Neural cell (in vitro differentiated cells): ENCODE data around the gene PPFIA3. TPM values are rescaled to one million over a fixed set of nuclear protein-coding genes. Genes with fewer than 3 reads are reported as not detected.

Experiments
- H2AFZ ChIP-seq: fragments of 200-600, 300-800 bp; sonication (generic), shearing (Covaris generic); 2 replicates; pipeline ENCODE4 v1.6.0; 2014; ENCODE audit warnings: low read depth, mild to moderate bottlenecking, antibody characterized with exemption, low read length, moderate library complexity
- H3F3A ChIP-seq: fragments of 200-600 bp; shearing (Covaris generic); 2 replicates; pipeline ENCODE4 v1.6.1; 2016; ENCODE audit warnings: mild to moderate bottlenecking, moderate library complexity, mixed read lengths, antibody characterized with exemption, low read length; ENCODE audit not compliant: insufficient read depth, poor library complexity, severe bottlenecking
- H3K27ac ChIP-seq: fragments of 200-600, 300-800 bp; sonication (generic), shearing (Covaris generic); 2 replicates; pipeline ENCODE4 v1.5.1; 2014; ENCODE audit warnings: mild to moderate bottlenecking, low read length, moderate library complexity
- H3K27me3 ChIP-seq: fragments of 300-800, 200-600 bp; sonication (generic), shearing (Covaris generic); 2 replicates; pipeline ENCODE4 v1.6.0; 2014; ENCODE audit warnings: mild to moderate bottlenecking, low read depth, low read length, moderate library complexity; ENCODE audit not compliant: insufficient read depth
- H3K36me3 ChIP-seq: fragments of 300-800, 200-600 bp; sonication (generic), shearing (Covaris generic); 2 replicates; pipeline ENCODE4 v1.5.1; 2014; ENCODE audit warnings: mild to moderate bottlenecking, antibody characterized with exemption, low read length, moderate library complexity; ENCODE audit not compliant: insufficient read depth
- H3K4me2 ChIP-seq: fragments of 300-800, 200-600 bp; sonication (generic), shearing (Covaris generic); 2 replicates; pipeline ENCODE4 v1.6.0; 2014; ENCODE audit warnings: mild to moderate bottlenecking, low read length
- H3K4me3 ChIP-seq: fragments of 300-800, 200-600 bp; sonication (generic), shearing (Covaris generic); 2 replicates; pipeline ENCODE4 v1.5.1; 2014; ENCODE audit warnings: mild to moderate bottlenecking, low read length, moderate library complexity
- H3K79me2 ChIP-seq: fragments of 200-600 bp; shearing (Covaris generic); replicated peaks from 2 replicates; pipeline ENCODE4 v1.6.0; 2014; ENCODE audit warnings: mild to moderate bottlenecking, low read length, moderate library complexity; ENCODE audit not compliant: insufficient read depth
- H3K9ac ChIP-seq: fragments of 300-800, 200-600 bp; sonication (generic), shearing (Covaris generic); 2 replicates; pipeline ENCODE4 v1.6.1; 2016; ENCODE audit warnings: mild to moderate bottlenecking, low read length, mixed read lengths
- H3K9me2 ChIP-seq: fragments of 200-600 bp; shearing (Covaris generic); 2 replicates; pipeline ENCODE4 v1.6.1; 2016; ENCODE audit warnings: mild to moderate bottlenecking, low read length, mixed read lengths; ENCODE audit not compliant: insufficient read depth
- H3K9me3 ChIP-seq: fragments of 200-600, 300-800 bp; sonication (generic), shearing (Covaris generic); 2 replicates; pipeline ENCODE4 v1.6.1; 2016; ENCODE audit warnings: mild to moderate bottlenecking, mixed run types, low read length, moderate library complexity, mixed read lengths
- H4K20me1 ChIP-seq: fragments of 200-600 bp; shearing (Covaris generic); 2 replicates; pipeline ENCODE4 v1.6.1; 2016; ENCODE audit warnings: mild to moderate bottlenecking, mixed run types; ENCODE audit not compliant: insufficient read depth
- EP300 ChIP-seq: fragments of 450-650 bp; conservative IDR thresholded peaks from 2 replicates; pipeline ENCODE4 v1.6.1; 2014; ENCODE audit warnings: antibody characterized with exemption, mild to moderate bottlenecking, moderate library complexity; ENCODE audit not compliant: poor library complexity, severe bottlenecking
- EZH2 ChIP-seq: fragments of 200-600, 300-800 bp; shearing (Covaris generic), sonication (generic); IDR thresholded peaks from 2 replicates; pipeline ENCODE4 v1.6.1; 2014; ENCODE audit warnings: antibody characterized with exemption, low read length, borderline replicate concordance, mild to moderate bottlenecking; ENCODE audit not compliant: insufficient read depth, poor library complexity, severe bottlenecking
- MXI1 ChIP-seq: fragments of 450-650 bp; conservative IDR thresholded peaks from 2 replicates; pipeline ENCODE4 v1.6.1; 2014; ENCODE audit warnings: antibody characterized with exemption, mild to moderate bottlenecking; ENCODE audit not compliant: poor library complexity, severe bottlenecking
- POLR2AphosphoS5 ChIP-seq: IDR thresholded peaks from 2 replicates; pipeline ENCODE4 v1.6.1; 2012
- RAD21 ChIP-seq: fragments of 450-650 bp; conservative IDR thresholded peaks from 2 replicates; pipeline ENCODE4 v1.6.1; 2014; ENCODE audit warnings: antibody characterized with exemption, mild to moderate bottlenecking, moderate library complexity
- SMC3 ChIP-seq: fragments of 450-650 bp; conservative IDR thresholded peaks from 2 replicates; pipeline ENCODE4 v1.6.1; 2014; ENCODE audit warnings: antibody characterized with exemption, mild to moderate bottlenecking, moderate library complexity; ENCODE audit not compliant: poor library complexity
- TAF1 ChIP-seq: IDR thresholded peaks from 2 replicates; pipeline ENCODE4 v1.6.1; 2012; ENCODE audit warnings: low read depth
- polyA plus RNA-seq: library from polyadenylated mRNA; depleted of rRNA; stranded (reverse); fragments of >200 nt; gene quantifications from 2 replicates; pipeline ENCODE4 v1.2.3, GENCODE V29; 2014
- TF ChIP-seq, protein P1 (sequence below): IDR thresholded peaks from 2 replicates; pipeline ENCODE4 v1.6.1; 2012; ENCODE audit warnings: borderline replicate concordance
- TF ChIP-seq, protein P2 (sequence below): fragments of 450-650 bp; IDR thresholded peaks from 2 replicates; pipeline ENCODE4 v1.5.1; 2014; ENCODE audit warnings: antibody characterized with exemption, mild to moderate bottlenecking, moderate library complexity; ENCODE audit not compliant: poor library complexity, severe bottlenecking

PPFIA3 gene
- polyA plus RNA-seq, 1 donor from 2014 or later, result 80.7 TPM

- no peaks in the 10 kb centered on the region for H3K9me2 ChIP-seq
- H3K9me3 ChIP-seq, result no peaks in the 10 kb centered on the region
- H2AFZ ChIP-seq, result no peak overlapping the region
- H3K27me3 ChIP-seq, result no peaks in the 10 kb centered on the region
- peaks cover 5% of the 10 kb centered on the region for H3K36me3 ChIP-seq
- H4K20me1 ChIP-seq, result no peaks in the 10 kb centered on the region
- H3F3A ChIP-seq, result no peaks in the 10 kb centered on the region
- H3K79me2 ChIP-seq, result no peaks in the 10 kb centered on the region
- no peak overlapping the region for H3K9ac ChIP-seq
- no peak overlapping the region for H3K4me2 ChIP-seq
- TF ChIP-seq, protein P1, sequence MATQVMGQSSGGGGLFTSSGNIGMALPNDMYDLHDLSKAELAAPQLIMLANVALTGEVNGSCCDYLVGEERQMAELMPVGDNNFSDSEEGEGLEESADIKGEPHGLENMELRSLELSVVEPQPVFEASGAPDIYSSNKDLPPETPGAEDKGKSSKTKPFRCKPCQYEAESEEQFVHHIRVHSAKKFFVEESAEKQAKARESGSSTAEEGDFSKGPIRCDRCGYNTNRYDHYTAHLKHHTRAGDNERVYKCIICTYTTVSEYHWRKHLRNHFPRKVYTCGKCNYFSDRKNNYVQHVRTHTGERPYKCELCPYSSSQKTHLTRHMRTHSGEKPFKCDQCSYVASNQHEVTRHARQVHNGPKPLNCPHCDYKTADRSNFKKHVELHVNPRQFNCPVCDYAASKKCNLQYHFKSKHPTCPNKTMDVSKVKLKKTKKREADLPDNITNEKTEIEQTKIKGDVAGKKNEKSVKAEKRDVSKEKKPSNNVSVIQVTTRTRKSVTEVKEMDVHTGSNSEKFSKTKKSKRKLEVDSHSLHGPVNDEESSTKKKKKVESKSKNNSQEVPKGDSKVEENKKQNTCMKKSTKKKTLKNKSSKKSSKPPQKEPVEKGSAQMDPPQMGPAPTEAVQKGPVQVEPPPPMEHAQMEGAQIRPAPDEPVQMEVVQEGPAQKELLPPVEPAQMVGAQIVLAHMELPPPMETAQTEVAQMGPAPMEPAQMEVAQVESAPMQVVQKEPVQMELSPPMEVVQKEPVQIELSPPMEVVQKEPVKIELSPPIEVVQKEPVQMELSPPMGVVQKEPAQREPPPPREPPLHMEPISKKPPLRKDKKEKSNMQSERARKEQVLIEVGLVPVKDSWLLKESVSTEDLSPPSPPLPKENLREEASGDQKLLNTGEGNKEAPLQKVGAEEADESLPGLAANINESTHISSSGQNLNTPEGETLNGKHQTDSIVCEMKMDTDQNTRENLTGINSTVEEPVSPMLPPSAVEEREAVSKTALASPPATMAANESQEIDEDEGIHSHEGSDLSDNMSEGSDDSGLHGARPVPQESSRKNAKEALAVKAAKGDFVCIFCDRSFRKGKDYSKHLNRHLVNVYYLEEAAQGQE, result no peak
- no peak for TF ChIP-seq TAF1
- no peak for TF ChIP-seq POLR2AphosphoS5
- TF ChIP-seq SMC3, result no peak
- TF ChIP-seq, protein P2, sequence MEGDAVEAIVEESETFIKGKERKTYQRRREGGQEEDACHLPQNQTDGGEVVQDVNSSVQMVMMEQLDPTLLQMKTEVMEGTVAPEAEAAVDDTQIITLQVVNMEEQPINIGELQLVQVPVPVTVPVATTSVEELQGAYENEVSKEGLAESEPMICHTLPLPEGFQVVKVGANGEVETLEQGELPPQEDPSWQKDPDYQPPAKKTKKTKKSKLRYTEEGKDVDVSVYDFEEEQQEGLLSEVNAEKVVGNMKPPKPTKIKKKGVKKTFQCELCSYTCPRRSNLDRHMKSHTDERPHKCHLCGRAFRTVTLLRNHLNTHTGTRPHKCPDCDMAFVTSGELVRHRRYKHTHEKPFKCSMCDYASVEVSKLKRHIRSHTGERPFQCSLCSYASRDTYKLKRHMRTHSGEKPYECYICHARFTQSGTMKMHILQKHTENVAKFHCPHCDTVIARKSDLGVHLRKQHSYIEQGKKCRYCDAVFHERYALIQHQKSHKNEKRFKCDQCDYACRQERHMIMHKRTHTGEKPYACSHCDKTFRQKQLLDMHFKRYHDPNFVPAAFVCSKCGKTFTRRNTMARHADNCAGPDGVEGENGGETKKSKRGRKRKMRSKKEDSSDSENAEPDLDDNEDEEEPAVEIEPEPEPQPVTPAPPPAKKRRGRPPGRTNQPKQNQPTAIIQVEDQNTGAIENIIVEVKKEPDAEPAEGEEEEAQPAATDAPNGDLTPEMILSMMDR, result no peak
- TF ChIP-seq MXI1, result no peak
- TF ChIP-seq EP300, result no peak
- TF ChIP-seq RAD21, result no peak
- TF ChIP-seq EZH2, result no peak
- no peak overlapping the region for H3K27ac ChIP-seq
- H3K4me3 ChIP-seq, result no peak overlapping the region
These were observed 63.6 kb downstream of the PPFIA3 start for GRCh38 chr19:49182848-49183375.

DNA sequence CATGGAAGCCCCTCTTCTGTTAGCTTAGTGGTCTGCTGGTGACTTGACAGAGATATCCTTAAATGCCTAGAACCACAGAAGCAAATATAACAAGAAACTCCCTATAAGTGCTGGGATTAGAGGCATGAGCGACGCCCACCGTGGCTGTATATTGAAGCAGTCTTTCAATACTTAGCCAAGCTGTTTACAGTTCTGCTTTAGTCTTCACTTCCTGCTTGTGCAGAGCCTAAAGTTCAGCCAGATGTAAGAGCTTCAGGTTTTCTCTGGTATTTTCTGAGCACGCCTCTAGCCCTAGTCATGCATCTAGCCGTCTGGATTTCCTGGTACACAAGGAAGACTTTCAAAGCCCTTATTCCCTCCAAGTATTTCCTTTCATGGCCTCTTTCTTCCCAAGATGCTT is 66.8 kb downstream of the PPFIA3 start:
- H3K27me3 ChIP-seq, result no peaks in the 10 kb centered on the region
- H3F3A ChIP-seq, result no peaks in the 10 kb centered on the region
- H3K27ac ChIP-seq, result no peak overlapping the region
- TF ChIP-seq TAF1 (no peak), MXI1 (no peak), EZH2 (no peak), RAD21 (no peak)
- TF ChIP-seq, protein P2, result no peak
- H4K20me1 ChIP-seq, result no peaks in the 10 kb centered on the region
- peaks cover 14% of the 10 kb centered on the region for H3K36me3 ChIP-seq
- H3K4me3 ChIP-seq, result no peak overlapping the region
- H3K9me2 ChIP-seq, result no peaks in the 10 kb centered on the region
- no peak overlapping the region for H3K9ac ChIP-seq
- H2AFZ ChIP-seq, result no peak overlapping the region
- H3K9me3 ChIP-seq, result no peaks in the 10 kb centered on the region
- no peak overlapping the region for H3K4me2 ChIP-seq
- no peaks in the 10 kb centered on the region for H3K79me2 ChIP-seq
